Neural cell (in vitro differentiated cells): ENCODE measurements around the gene AOAH. TPM values are rescaled to one million over a fixed set of nuclear protein-coding genes. Genes with fewer than 3 reads are reported as not detected.

Experiments
- H2AFZ ChIP-seq: fragments of 200-600, 300-800 bp; sonication (generic), shearing (Covaris generic); 2 replicates; pipeline ENCODE4 v1.6.0; 2014; ENCODE audit warnings: low read depth, mild to moderate bottlenecking, antibody characterized with exemption, low read length, moderate library complexity
- H3F3A ChIP-seq: fragments of 200-600 bp; shearing (Covaris generic); 2 replicates; pipeline ENCODE4 v1.6.1; 2016; ENCODE audit warnings: mild to moderate bottlenecking, moderate library complexity, mixed read lengths, antibody characterized with exemption, low read length; ENCODE audit not compliant: insufficient read depth, poor library complexity, severe bottlenecking
- H3K27ac ChIP-seq: fragments of 200-600, 300-800 bp; sonication (generic), shearing (Covaris generic); 2 replicates; pipeline ENCODE4 v1.5.1; 2014; ENCODE audit warnings: mild to moderate bottlenecking, low read length, moderate library complexity
- H3K27me3 ChIP-seq: fragments of 300-800, 200-600 bp; sonication (generic), shearing (Covaris generic); 2 replicates; pipeline ENCODE4 v1.6.0; 2014; ENCODE audit warnings: mild to moderate bottlenecking, low read depth, low read length, moderate library complexity; ENCODE audit not compliant: insufficient read depth
- H3K36me3 ChIP-seq: fragments of 300-800, 200-600 bp; sonication (generic), shearing (Covaris generic); 2 replicates; pipeline ENCODE4 v1.5.1; 2014; ENCODE audit warnings: mild to moderate bottlenecking, antibody characterized with exemption, low read length, moderate library complexity; ENCODE audit not compliant: insufficient read depth
- H3K4me2 ChIP-seq: fragments of 300-800, 200-600 bp; sonication (generic), shearing (Covaris generic); 2 replicates; pipeline ENCODE4 v1.6.0; 2014; ENCODE audit warnings: mild to moderate bottlenecking, low read length
- H3K4me3 ChIP-seq: fragments of 300-800, 200-600 bp; sonication (generic), shearing (Covaris generic); 2 replicates; pipeline ENCODE4 v1.5.1; 2014; ENCODE audit warnings: mild to moderate bottlenecking, low read length, moderate library complexity
- H3K79me2 ChIP-seq: fragments of 200-600 bp; shearing (Covaris generic); replicated peaks from 2 replicates; pipeline ENCODE4 v1.6.0; 2014; ENCODE audit warnings: mild to moderate bottlenecking, low read length, moderate library complexity; ENCODE audit not compliant: insufficient read depth
- H3K9ac ChIP-seq: fragments of 300-800, 200-600 bp; sonication (generic), shearing (Covaris generic); 2 replicates; pipeline ENCODE4 v1.6.1; 2016; ENCODE audit warnings: mild to moderate bottlenecking, low read length, mixed read lengths
- H3K9me2 ChIP-seq: fragments of 200-600 bp; shearing (Covaris generic); 2 replicates; pipeline ENCODE4 v1.6.1; 2016; ENCODE audit warnings: mild to moderate bottlenecking, low read length, mixed read lengths; ENCODE audit not compliant: insufficient read depth
- H3K9me3 ChIP-seq: fragments of 200-600, 300-800 bp; sonication (generic), shearing (Covaris generic); 2 replicates; pipeline ENCODE4 v1.6.1; 2016; ENCODE audit warnings: mild to moderate bottlenecking, mixed run types, low read length, moderate library complexity, mixed read lengths
- H4K20me1 ChIP-seq: fragments of 200-600 bp; shearing (Covaris generic); 2 replicates; pipeline ENCODE4 v1.6.1; 2016; ENCODE audit warnings: mild to moderate bottlenecking, mixed run types; ENCODE audit not compliant: insufficient read depth
- EP300 ChIP-seq: fragments of 450-650 bp; conservative IDR thresholded peaks from 2 replicates; pipeline ENCODE4 v1.6.1; 2014; ENCODE audit warnings: antibody characterized with exemption, mild to moderate bottlenecking, moderate library complexity; ENCODE audit not compliant: poor library complexity, severe bottlenecking
- EZH2 ChIP-seq: fragments of 200-600, 300-800 bp; shearing (Covaris generic), sonication (generic); IDR thresholded peaks from 2 replicates; pipeline ENCODE4 v1.6.1; 2014; ENCODE audit warnings: antibody characterized with exemption, low read length, borderline replicate concordance, mild to moderate bottlenecking; ENCODE audit not compliant: insufficient read depth, poor library complexity, severe bottlenecking
- MXI1 ChIP-seq: fragments of 450-650 bp; conservative IDR thresholded peaks from 2 replicates; pipeline ENCODE4 v1.6.1; 2014; ENCODE audit warnings: antibody characterized with exemption, mild to moderate bottlenecking; ENCODE audit not compliant: poor library complexity, severe bottlenecking
- POLR2AphosphoS5 ChIP-seq: IDR thresholded peaks from 2 replicates; pipeline ENCODE4 v1.6.1; 2012
- RAD21 ChIP-seq: fragments of 450-650 bp; conservative IDR thresholded peaks from 2 replicates; pipeline ENCODE4 v1.6.1; 2014; ENCODE audit warnings: antibody characterized with exemption, mild to moderate bottlenecking, moderate library complexity
- REST ChIP-seq: IDR thresholded peaks from 2 replicates; pipeline ENCODE4 v1.6.1; 2012; ENCODE audit warnings: borderline replicate concordance
- SMC3 ChIP-seq: fragments of 450-650 bp; conservative IDR thresholded peaks from 2 replicates; pipeline ENCODE4 v1.6.1; 2014; ENCODE audit warnings: antibody characterized with exemption, mild to moderate bottlenecking, moderate library complexity; ENCODE audit not compliant: poor library complexity
- TAF1 ChIP-seq: IDR thresholded peaks from 2 replicates; pipeline ENCODE4 v1.6.1; 2012; ENCODE audit warnings: low read depth
- polyA plus RNA-seq: library from polyadenylated mRNA; depleted of rRNA; stranded (reverse); fragments of >200 nt; gene quantifications from 2 replicates; pipeline ENCODE4 v1.2.3, GENCODE V29; 2014
- TF ChIP-seq, protein P1 (sequence below): fragments of 450-650 bp; IDR thresholded peaks from 2 replicates; pipeline ENCODE4 v1.5.1; 2014; ENCODE audit warnings: antibody characterized with exemption, mild to moderate bottlenecking, moderate library complexity; ENCODE audit not compliant: poor library complexity, severe bottlenecking

AOAH gene
- polyA plus RNA-seq, 1 donor from 2014 or later = 4.3 TPM

- TF ChIP-seq EP300 = no peak
- TF ChIP-seq TAF1 = no peak
- no peak for TF ChIP-seq REST
- TF ChIP-seq SMC3 = no peak
- TF ChIP-seq POLR2AphosphoS5 = no peak
- TF ChIP-seq, protein P1, sequence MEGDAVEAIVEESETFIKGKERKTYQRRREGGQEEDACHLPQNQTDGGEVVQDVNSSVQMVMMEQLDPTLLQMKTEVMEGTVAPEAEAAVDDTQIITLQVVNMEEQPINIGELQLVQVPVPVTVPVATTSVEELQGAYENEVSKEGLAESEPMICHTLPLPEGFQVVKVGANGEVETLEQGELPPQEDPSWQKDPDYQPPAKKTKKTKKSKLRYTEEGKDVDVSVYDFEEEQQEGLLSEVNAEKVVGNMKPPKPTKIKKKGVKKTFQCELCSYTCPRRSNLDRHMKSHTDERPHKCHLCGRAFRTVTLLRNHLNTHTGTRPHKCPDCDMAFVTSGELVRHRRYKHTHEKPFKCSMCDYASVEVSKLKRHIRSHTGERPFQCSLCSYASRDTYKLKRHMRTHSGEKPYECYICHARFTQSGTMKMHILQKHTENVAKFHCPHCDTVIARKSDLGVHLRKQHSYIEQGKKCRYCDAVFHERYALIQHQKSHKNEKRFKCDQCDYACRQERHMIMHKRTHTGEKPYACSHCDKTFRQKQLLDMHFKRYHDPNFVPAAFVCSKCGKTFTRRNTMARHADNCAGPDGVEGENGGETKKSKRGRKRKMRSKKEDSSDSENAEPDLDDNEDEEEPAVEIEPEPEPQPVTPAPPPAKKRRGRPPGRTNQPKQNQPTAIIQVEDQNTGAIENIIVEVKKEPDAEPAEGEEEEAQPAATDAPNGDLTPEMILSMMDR = no peak
- no peak for TF ChIP-seq RAD21
- no peak for TF ChIP-seq EZH2
- TF ChIP-seq MXI1 = no peak
Observed at GRCh38 chr7:36763132-36763816, 39.0 kb upstream of the AOAH start.

DNA sequence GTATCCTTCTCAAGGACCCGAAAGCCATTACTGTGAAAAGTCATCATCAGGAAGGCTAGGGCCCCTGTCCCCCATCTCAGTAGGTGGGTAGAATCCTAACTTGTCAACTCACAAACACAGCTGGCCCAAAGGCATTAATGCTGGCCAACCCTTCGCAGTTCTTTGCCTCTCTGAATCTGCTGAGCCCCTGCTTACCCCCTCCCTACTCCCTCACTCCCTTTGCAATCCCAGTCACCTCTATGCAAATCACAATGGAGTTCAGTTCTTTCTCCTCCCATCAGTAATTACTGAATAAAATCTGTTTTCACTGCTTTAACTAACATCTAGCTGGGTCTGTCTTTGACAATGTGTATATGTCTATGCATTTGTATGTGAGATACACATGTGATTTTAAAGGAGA is 38.1 kb upstream of the AOAH start:
- Histone ChIP-seq H3K4me2 (no peak overlapping the region), H3K9me3 (no peaks in the 10 kb centered on the region), H3K27me3 (no peaks in the 10 kb centered on the region), H3K4me3 (no peak overlapping the region), H2AFZ (no peak overlapping the region), H3K9me2 (no peaks in the 10 kb centered on the region), H3K36me3 (no peaks in the 10 kb centered on the region), H3K27ac (no peak overlapping the region), H3K79me2 (no peaks in the 10 kb centered on the region), H3F3A (no peaks in the 10 kb centered on the region), H4K20me1 (no peaks in the 10 kb centered on the region), H3K9ac (no peak overlapping the region)
- TF ChIP-seq TAF1 (no peak), RAD21 (no peak), MXI1 (no peak), REST (no peak), EZH2 (no peak), POLR2AphosphoS5 (no peak), SMC3 (no peak), EP300 (no peak)
- TF ChIP-seq, protein P1 = no peak

More at GRCh38 chr7:36763132-36763816, 39.0 kb upstream of the AOAH start:
- Histone ChIP-seq H3F3A (no peaks in the 10 kb centered on the region), H4K20me1 (no peaks in the 10 kb centered on the region), H3K79me2 (no peaks in the 10 kb centered on the region), H3K36me3 (no peaks in the 10 kb centered on the region), H3K9me2 (no peaks in the 10 kb centered on the region), H3K27ac (no peak overlapping the region), H3K27me3 (no peaks in the 10 kb centered on the region), H3K4me3 (no peak overlapping the region), H3K9me3 (no peaks in the 10 kb centered on the region), H2AFZ (no peak overlapping the region), H3K9ac (no peak overlapping the region), H3K4me2 (no peak overlapping the region)
